K562 (cell line): ENCODE results near the gene MALAT1. TPM values are rescaled to one million over a fixed set of nuclear protein-coding genes. Genes with fewer than 3 reads are reported as not detected.

Experiments
- ELF4 ChIP-seq: fragments of 450-650 bp; formaldehyde crosslinking; IDR thresholded peaks from 2 replicates; pipeline ENCODE4 v1.4.0; 2022; ENCODE audit warnings: missing genetic modification characterization
- MAZ ChIP-seq, 2 experiments: fragments of 450-650 bp in 1 of 2; sonication (generic) in 1 of 2; formaldehyde crosslinking; IDR thresholded peaks in 1 of 2; conservative IDR thresholded peaks in 1 of 2; 2 replicates each; pipeline versions ENCODE4 v1.4.0 to v1.5.0; 2020; ENCODE audit warnings: mild to moderate bottlenecking in 1 of 2, missing genetic modification reagents in 1 of 2
- NONO ChIP-seq, 2 experiments: fragments of 200-400 bp in 1 of 2; fragments of 450-650 bp in 1 of 2; formaldehyde crosslinking in 1 of 2; IDR thresholded peaks; 2 replicates each; pipeline ENCODE4 v1.6.1; 2017; ENCODE audit warnings: low read depth in 2 of 2, mild to moderate bottlenecking in 2 of 2, moderate library complexity in 2 of 2, low read length in 1 of 2
- SPI1 ChIP-seq: IDR thresholded peaks from 2 replicates; pipeline ENCODE4 v1.6.1; 2011; ENCODE audit warnings: low read depth, low read length, control low read depth, borderline replicate concordance
- TOE1 ChIP-seq, 2 experiments: fragments of 450-650 bp in 1 of 2; sonication (generic) in 1 of 2; formaldehyde crosslinking in 1 of 2; IDR thresholded peaks; 2 replicates each; pipeline versions ENCODE4 v1.7.1 to v1.8.0; 2016 to 2022; ENCODE audit warnings: borderline replicate concordance in 2 of 2, mild to moderate bottlenecking in 2 of 2, antibody characterized with exemption in 1 of 2, inconsistent platforms in 1 of 2, low read depth in 1 of 2, missing genetic modification reagents in 1 of 2, moderate library complexity in 1 of 2
- ZEB2 ChIP-seq: fragments of 450-650 bp; IDR thresholded peaks from 2 replicates; pipeline ENCODE4 v1.6.1; 2016
- ZNF263 ChIP-seq: sonication (generic); formaldehyde crosslinking; IDR thresholded peaks from 2 replicates; pipeline ENCODE4 v1.8.0; 2022; ENCODE audit warnings: mild to moderate bottlenecking, missing genetic modification reagents, borderline replicate concordance
- polyA plus RNA-seq, 8 experiments: library from polyadenylated mRNA; depleted of rRNA in 4 of 8; stranded (reverse) in 5 of 8; unstranded in 3 of 8; fragments of >200 nt; fragmentation: Nextera tagmentation in 2 of 8; fragmentation: Illumina TruSeq in 1 of 8; extraction: Ambion mirVana in 2 of 8; extraction: Trizol in 1 of 8; gene quantifications; 2 replicates each; pipeline versions ENCODE4 v1.2.1 to v1.2.3, GENCODE V29; 2011 to 2014; ENCODE audit warnings: inconsistent platforms in 1 of 8, missing spikeins in 1 of 8
- total RNA-seq, 7 experiments: library from RNA; depleted of rRNA in 6 of 7; stranded (reverse); fragments of >200 nt in 6 of 7; fragmentation: Illumina TruSeq in 2 of 7; extraction: Trizol in 2 of 7; gene quantifications; 2 replicates each; pipeline versions ENCODE4 v1.2.1 to v1.2.3, GENCODE V29; 2011 to 2021; ENCODE audit warnings: low replicate concordance in 1 of 7
- TF ChIP-seq, protein P1 (sequence below): IDR thresholded peaks from 2 replicates; pipeline ENCODE4 v1.6.1; 2011; ENCODE audit warnings: borderline replicate concordance, low read depth, mild to moderate bottlenecking, moderate library complexity, low read length; ENCODE audit not compliant: insufficient read depth, poor library complexity, severe bottlenecking
- TF ChIP-seq, protein P2 (sequence below): IDR thresholded peaks from 2 replicates; pipeline ENCODE4 v1.6.1; 2011; ENCODE audit not compliant: insufficient read length; ENCODE audit errors: extremely low read depth
- TF ChIP-seq, protein P3 (sequence below): fragments of 450-650 bp; formaldehyde crosslinking; IDR thresholded peaks from 2 replicates; pipeline ENCODE4 v1.4.0; 2020; ENCODE audit warnings: mild to moderate bottlenecking, moderate library complexity
- TF ChIP-seq, protein P4 (sequence below), 3 experiments: IDR thresholded peaks in 2 of 3; conservative IDR thresholded peaks in 1 of 3; 2 replicates each; pipeline ENCODE4 v1.5.1; 2011 to 2012; ENCODE audit warnings: low read length in 3 of 3, mild to moderate bottlenecking in 3 of 3, control low read depth in 2 of 3, improper control_type of control experiment in 1 of 3, inconsistent platforms in 1 of 3, low read depth in 1 of 3, mixed read lengths in 1 of 3, moderate library complexity in 1 of 3; ENCODE audit not compliant: insufficient read depth in 2 of 3
- TF ChIP-seq, protein P5 (sequence below): fragments of 450-650 bp; IDR thresholded peaks from 2 replicates; pipeline ENCODE4 v1.6.1; 2017; ENCODE audit warnings: antibody characterized with exemption, mild to moderate bottlenecking

Gene MALAT1
- total and polyA plus RNA-seq, 9 of the 15 experiments (the other 6 are each of a cell fraction or from before 2014, with no cell fraction given): 363 to 8,715 (median 2,351) TPM

DNA sequence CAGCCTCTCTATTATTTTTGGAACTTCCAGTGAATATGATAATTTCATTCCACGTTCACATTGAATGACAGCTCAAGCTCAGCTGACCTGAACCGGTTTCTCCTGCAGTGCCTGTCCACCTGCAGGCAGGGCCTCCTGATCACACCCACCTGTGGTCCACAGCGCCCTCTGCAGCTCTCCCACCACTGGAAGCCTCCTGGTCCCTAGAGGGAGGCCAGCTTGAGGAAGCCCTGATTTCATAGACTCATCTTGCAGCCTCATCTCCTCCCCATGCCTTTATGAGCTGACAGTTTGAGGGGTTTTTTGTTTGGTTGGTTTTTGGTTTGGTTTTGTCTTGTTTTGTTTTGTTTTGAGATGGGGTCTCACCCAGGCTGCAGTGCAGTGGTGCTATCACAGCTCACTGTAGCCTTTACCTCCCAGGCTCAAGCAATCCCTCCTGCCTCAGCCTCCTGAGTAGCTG, 29.9 kb upstream of the MALAT1 start (continued):
- TF ChIP-seq, protein P1, sequence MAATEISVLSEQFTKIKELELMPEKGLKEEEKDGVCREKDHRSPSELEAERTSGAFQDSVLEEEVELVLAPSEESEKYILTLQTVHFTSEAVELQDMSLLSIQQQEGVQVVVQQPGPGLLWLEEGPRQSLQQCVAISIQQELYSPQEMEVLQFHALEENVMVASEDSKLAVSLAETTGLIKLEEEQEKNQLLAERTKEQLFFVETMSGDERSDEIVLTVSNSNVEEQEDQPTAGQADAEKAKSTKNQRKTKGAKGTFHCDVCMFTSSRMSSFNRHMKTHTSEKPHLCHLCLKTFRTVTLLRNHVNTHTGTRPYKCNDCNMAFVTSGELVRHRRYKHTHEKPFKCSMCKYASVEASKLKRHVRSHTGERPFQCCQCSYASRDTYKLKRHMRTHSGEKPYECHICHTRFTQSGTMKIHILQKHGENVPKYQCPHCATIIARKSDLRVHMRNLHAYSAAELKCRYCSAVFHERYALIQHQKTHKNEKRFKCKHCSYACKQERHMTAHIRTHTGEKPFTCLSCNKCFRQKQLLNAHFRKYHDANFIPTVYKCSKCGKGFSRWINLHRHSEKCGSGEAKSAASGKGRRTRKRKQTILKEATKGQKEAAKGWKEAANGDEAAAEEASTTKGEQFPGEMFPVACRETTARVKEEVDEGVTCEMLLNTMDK: peak; percentile 49
- TF ChIP-seq, protein P2, sequence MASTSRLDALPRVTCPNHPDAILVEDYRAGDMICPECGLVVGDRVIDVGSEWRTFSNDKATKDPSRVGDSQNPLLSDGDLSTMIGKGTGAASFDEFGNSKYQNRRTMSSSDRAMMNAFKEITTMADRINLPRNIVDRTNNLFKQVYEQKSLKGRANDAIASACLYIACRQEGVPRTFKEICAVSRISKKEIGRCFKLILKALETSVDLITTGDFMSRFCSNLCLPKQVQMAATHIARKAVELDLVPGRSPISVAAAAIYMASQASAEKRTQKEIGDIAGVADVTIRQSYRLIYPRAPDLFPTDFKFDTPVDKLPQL: no peak
- TF ChIP-seq SPI1 (no peak), ZEB2 (peak; percentile 78), ELF4 (CRISPR knock-in tag) (0 out of 2 replicates have a peak, but pooled peaks have one; percentile 43), NONO (IDR thresholded peaks at IDR 0.05; ENCODE audit: low read depth in 2 of 2, low read length in 1 of 2) (0 out of 4 replicates have a peak, but pooled peaks of 1 of the 2 experiments have one; percentile 52), MAZ (CRISPR knock-in tag; conservative IDR thresholded peaks at IDR 0.05 in 1 of 2, IDR thresholded peaks at IDR 0.05 in 1 of 2) (peak; percentile 27 to 83; a peak in 2 of 4 replicates), TOE1 (IDR thresholded peaks at IDR 0.05; ENCODE audit: borderline replicate concordance) (peak; percentile 44; the same call in 1 of the 2 replicates), TOE1 (CRISPR knock-in tag; IDR thresholded peaks at IDR 0.05; ENCODE audit: borderline replicate concordance, low read depth) (no peak), ZNF263 (CRISPR knock-in tag) (peak; percentile 65; the same call in 1 of the 2 replicates)
- TF ChIP-seq, protein P3, sequence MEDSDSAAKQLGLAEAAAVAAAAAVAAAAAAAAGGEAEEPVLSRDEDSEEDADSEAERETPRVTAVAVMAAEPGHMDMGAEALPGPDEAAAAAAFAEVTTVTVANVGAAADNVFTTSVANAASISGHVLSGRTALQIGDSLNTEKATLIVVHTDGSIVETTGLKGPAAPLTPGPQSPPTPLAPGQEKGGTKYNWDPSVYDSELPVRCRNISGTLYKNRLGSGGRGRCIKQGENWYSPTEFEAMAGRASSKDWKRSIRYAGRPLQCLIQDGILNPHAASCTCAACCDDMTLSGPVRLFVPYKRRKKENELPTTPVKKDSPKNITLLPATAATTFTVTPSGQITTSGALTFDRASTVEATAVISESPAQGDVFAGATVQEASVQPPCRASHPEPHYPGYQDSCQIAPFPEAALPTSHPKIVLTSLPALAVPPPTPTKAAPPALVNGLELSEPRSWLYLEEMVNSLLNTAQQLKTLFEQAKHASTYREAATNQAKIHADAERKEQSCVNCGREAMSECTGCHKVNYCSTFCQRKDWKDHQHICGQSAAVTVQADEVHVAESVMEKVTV (CRISPR knock-in tag): peak; percentile 78
- TF ChIP-seq, protein P4, sequence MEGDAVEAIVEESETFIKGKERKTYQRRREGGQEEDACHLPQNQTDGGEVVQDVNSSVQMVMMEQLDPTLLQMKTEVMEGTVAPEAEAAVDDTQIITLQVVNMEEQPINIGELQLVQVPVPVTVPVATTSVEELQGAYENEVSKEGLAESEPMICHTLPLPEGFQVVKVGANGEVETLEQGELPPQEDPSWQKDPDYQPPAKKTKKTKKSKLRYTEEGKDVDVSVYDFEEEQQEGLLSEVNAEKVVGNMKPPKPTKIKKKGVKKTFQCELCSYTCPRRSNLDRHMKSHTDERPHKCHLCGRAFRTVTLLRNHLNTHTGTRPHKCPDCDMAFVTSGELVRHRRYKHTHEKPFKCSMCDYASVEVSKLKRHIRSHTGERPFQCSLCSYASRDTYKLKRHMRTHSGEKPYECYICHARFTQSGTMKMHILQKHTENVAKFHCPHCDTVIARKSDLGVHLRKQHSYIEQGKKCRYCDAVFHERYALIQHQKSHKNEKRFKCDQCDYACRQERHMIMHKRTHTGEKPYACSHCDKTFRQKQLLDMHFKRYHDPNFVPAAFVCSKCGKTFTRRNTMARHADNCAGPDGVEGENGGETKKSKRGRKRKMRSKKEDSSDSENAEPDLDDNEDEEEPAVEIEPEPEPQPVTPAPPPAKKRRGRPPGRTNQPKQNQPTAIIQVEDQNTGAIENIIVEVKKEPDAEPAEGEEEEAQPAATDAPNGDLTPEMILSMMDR (IDR thresholded peaks at IDR 0.05 in 2 of 3, conservative IDR thresholded peaks at IDR 0.05 in 1 of 3; ENCODE audit: insufficient read depth in 2 of 3, low read depth in 1 of 3, low read length in 3 of 3): peak; percentile 90 to 97 (median 96)
- TF ChIP-seq, protein P5, sequence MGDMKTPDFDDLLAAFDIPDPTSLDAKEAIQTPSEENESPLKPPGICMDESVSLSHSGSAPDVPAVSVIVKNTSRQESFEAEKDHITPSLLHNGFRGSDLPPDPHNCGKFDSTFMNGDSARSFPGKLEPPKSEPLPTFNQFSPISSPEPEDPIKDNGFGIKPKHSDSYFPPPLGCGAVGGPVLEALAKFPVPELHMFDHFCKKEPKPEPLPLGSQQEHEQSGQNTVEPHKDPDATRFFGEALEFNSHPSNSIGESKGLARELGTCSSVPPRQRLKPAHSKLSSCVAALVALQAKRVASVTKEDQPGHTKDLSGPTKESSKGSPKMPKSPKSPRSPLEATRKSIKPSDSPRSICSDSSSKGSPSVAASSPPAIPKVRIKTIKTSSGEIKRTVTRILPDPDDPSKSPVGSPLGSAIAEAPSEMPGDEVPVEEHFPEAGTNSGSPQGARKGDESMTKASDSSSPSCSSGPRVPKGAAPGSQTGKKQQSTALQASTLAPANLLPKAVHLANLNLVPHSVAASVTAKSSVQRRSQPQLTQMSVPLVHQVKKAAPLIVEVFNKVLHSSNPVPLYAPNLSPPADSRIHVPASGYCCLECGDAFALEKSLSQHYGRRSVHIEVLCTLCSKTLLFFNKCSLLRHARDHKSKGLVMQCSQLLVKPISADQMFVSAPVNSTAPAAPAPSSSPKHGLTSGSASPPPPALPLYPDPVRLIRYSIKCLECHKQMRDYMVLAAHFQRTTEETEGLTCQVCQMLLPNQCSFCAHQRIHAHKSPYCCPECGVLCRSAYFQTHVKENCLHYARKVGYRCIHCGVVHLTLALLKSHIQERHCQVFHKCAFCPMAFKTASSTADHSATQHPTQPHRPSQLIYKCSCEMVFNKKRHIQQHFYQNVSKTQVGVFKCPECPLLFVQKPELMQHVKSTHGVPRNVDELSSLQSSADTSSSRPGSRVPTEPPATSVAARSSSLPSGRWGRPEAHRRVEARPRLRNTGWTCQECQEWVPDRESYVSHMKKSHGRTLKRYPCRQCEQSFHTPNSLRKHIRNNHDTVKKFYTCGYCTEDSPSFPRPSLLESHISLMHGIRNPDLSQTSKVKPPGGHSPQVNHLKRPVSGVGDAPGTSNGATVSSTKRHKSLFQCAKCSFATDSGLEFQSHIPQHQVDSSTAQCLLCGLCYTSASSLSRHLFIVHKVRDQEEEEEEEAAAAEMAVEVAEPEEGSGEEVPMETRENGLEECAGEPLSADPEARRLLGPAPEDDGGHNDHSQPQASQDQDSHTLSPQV: peak; percentile 32; the same call in 1 of the 2 replicates
